OCI-LY3 (cell line): Measurements from ENCODE around the gene SUMO4.

ENCODE experiments used
- H2AFZ ChIP-seq: fragments of 200-600, 300-600 bp; shearing (Covaris generic); 2 replicates; pipeline ENCODE4 v1.6.0; 2014; ENCODE audit warnings: antibody characterized with exemption, low read depth, low read length
- H3K27ac ChIP-seq: fragments of 200-600, 300-600 bp; sonication (generic); 2 replicates; pipeline ENCODE4 v1.5.1; 2014; ENCODE audit warnings: mild to moderate bottlenecking, low read length, moderate library complexity, mixed read lengths
- H3K27me3 ChIP-seq: fragments of 200-600, 300-600 bp; sonication (generic); 2 replicates; pipeline ENCODE4 v1.6.1; 2014; ENCODE audit warnings: low read depth, low read length, mixed read lengths
- H3K36me3 ChIP-seq: fragments of 200-600, 300-600 bp; sonication (generic); replicated peaks from 2 replicates; pipeline ENCODE3; 2014; ENCODE audit warnings: low read depth, low read length, mixed read lengths
- H3K4me1 ChIP-seq: fragments of 300-600, 200-600 bp; sonication (generic); 2 replicates; pipeline ENCODE4 v1.6.1; 2014; ENCODE audit warnings: low read length, mixed read lengths
- H3K4me2 ChIP-seq: fragments of 200-600, 300-600 bp; sonication (generic); 2 replicates; pipeline ENCODE4 v1.6.1; 2014; ENCODE audit warnings: low read length, mixed read lengths
- H3K4me3 ChIP-seq: fragments of 300-600, 200-600 bp; sonication (generic); 2 replicates; pipeline ENCODE4 v1.5.1; 2014; ENCODE audit warnings: antibody characterized with exemption, mild to moderate bottlenecking, low read length, moderate library complexity
- H3K79me2 ChIP-seq: fragments of 300-600, 200-600 bp; shearing (Covaris generic); 2 replicates; pipeline ENCODE4 v1.6.1; 2014; ENCODE audit warnings: mild to moderate bottlenecking, low read length, mixed read lengths
- H3K9ac ChIP-seq: fragments of 300-600, 200-600 bp; shearing (Covaris generic); 2 replicates; pipeline ENCODE4 v1.6.0; 2014; ENCODE audit warnings: mild to moderate bottlenecking, low read length, moderate library complexity
- H3K9me3 ChIP-seq: fragments of 200-600, 300-600 bp; shearing (Covaris generic); 2 replicates; pipeline ENCODE4 v1.6.1; 2014; ENCODE audit warnings: low read length, mixed read lengths; ENCODE audit not compliant: insufficient read depth
- H4K20me1 ChIP-seq: fragments of 200-600, 300-600 bp; sonication (generic); 2 replicates; pipeline ENCODE4 v1.6.1; 2016; ENCODE audit warnings: low read length, mixed read lengths; ENCODE audit not compliant: insufficient read depth
- EZH2phosphoT487 ChIP-seq: fragments of 200-600 bp; shearing (Covaris generic); IDR thresholded peaks from 2 replicates; pipeline ENCODE4 v1.6.1; 2018; ENCODE audit warnings: antibody characterized with exemption, mixed run types, low read depth
- TF ChIP-seq, protein P1 (sequence below): fragments of 200-600, 300-600 bp; sonication (generic); IDR thresholded peaks from 2 replicates; pipeline ENCODE4 v1.5.1; 2014; ENCODE audit warnings: antibody characterized with exemption, low read length, low read depth

SUMO4 gene

DNA sequence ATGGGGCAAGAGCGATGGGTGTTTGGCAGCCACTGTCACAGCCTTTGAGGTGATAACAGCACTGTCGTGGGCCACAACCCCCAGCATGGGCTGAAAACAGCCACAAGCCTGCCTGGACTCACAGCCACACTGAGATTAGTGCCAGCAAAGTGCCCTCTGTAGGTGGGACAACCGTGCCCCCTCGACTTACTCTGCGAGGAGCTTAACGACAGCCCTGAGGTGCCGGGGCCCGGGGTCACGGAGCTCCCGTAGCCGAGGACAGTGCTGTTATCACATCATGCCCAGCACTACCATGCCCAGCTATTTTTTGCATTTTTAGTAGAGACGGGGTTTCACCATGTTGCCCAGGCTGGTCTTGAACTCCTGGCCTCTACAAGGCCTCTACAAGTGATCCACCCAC lies 36.6 kb downstream of the SUMO4 start:
- peaks cover 17% of the 10 kb centered on the region for H3K4me1 ChIP-seq
- no peak overlapping the region for H3K4me2 ChIP-seq
- H3K9ac ChIP-seq = no peak overlapping the region
- H3K9me3 ChIP-seq = no peaks in the 10 kb centered on the region
- no peak overlapping the region for H3K4me3 ChIP-seq
- no peaks in the 10 kb centered on the region for H4K20me1 ChIP-seq
- H3K27me3 ChIP-seq = no peaks in the 10 kb centered on the region
- no peaks in the 10 kb centered on the region for H3K79me2 ChIP-seq
- no peaks in the 10 kb centered on the region for H3K36me3 ChIP-seq
- TF ChIP-seq, protein P1, sequence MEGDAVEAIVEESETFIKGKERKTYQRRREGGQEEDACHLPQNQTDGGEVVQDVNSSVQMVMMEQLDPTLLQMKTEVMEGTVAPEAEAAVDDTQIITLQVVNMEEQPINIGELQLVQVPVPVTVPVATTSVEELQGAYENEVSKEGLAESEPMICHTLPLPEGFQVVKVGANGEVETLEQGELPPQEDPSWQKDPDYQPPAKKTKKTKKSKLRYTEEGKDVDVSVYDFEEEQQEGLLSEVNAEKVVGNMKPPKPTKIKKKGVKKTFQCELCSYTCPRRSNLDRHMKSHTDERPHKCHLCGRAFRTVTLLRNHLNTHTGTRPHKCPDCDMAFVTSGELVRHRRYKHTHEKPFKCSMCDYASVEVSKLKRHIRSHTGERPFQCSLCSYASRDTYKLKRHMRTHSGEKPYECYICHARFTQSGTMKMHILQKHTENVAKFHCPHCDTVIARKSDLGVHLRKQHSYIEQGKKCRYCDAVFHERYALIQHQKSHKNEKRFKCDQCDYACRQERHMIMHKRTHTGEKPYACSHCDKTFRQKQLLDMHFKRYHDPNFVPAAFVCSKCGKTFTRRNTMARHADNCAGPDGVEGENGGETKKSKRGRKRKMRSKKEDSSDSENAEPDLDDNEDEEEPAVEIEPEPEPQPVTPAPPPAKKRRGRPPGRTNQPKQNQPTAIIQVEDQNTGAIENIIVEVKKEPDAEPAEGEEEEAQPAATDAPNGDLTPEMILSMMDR = no peak
- TF ChIP-seq EZH2phosphoT487 = no peak
- H3K27ac ChIP-seq = no peak overlapping the region
- H2AFZ ChIP-seq = no peak overlapping the region

DNA sequence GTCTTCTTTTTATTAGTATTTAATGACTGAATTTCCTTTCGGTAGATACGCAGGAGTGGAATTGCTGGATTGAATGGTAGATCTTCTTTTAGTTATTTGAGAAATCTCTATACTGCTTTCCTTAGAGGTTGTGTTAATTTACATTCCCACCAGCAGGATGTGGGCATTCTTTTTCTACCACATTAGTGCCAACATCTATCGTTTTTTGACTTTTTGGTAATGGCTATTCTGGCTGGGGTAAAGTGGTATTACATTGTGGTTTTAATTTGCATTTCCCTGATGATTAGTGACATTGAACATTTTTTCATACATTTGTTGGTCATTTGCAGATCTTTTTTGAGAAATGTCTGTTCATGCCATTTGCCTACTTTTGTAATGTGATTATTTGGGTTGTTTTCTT lies 37.1 kb downstream of the SUMO4 start:
- Histone ChIP-seq H4K20me1 (no peaks in the 10 kb centered on the region), H3K4me1 (peaks cover 13% of the 10 kb centered on the region), H3K9ac (no peak overlapping the region), H3K36me3 (no peaks in the 10 kb centered on the region), H3K27ac (no peak overlapping the region), H3K27me3 (no peaks in the 10 kb centered on the region), H3K79me2 (no peaks in the 10 kb centered on the region), H3K9me3 (no peaks in the 10 kb centered on the region), H2AFZ (no peak overlapping the region), H3K4me2 (no peak overlapping the region), H3K4me3 (no peak overlapping the region)
- no peak for TF ChIP-seq EZH2phosphoT487
- TF ChIP-seq, protein P1 = no peak

DNA sequence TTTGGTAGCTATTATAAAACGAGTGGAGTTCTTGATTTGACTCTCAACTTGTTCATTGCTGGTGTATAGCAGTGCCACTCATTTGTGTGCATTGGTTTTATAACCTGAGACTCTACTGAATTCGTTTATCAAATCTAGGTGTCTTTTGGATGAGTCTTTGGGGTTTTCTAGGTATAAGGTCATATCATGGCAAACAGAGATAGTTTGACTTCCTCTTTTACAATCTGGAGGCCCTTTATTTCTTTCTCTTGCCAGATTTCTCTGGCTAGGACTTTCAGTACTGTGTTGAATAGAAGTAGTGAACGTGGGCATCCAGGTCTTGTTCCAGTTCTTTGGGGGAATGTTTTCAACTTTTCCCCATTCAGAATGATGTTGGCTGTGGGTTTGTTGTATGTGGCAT lies 38.8 kb downstream of the SUMO4 start:
- Histone ChIP-seq H3K9ac (no peak overlapping the region), H2AFZ (no peak overlapping the region), H3K79me2 (no peaks in the 10 kb centered on the region), H3K9me3 (no peaks in the 10 kb centered on the region), H3K27me3 (no peaks in the 10 kb centered on the region), H3K4me2 (peak overlapping the region; percentile 34; the same call in 1 of the 2 replicates), H3K27ac (no peak overlapping the region), H3K4me1 (peaks cover 11% of the 10 kb centered on the region), H4K20me1 (no peaks in the 10 kb centered on the region), H3K4me3 (no peak overlapping the region), H3K36me3 (no peaks in the 10 kb centered on the region)
- TF ChIP-seq, protein P1 = no peak
- no peak for TF ChIP-seq EZH2phosphoT487

DNA sequence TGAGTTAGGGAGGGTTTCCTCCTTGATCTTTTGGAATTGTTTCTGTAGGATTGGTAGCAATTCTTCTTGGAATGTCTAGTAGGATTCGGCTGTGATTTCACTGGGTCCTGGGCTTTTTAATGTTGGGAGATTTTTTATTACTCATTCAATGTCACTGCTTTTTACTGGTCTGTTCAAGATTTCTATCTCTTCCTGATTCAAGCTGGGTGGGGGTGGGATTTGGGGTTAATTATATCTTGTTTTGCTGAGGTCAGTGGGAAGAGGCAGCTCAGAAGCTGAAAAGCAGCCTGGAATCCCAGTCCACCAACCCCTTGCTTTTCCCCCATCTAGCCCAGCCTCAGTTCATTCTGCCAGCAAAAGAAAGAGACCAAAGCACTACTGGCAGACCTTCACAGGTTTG lies 39.6 kb downstream of the SUMO4 start:
- H3K4me1 ChIP-seq = peaks cover 11% of the 10 kb centered on the region
- no peaks in the 10 kb centered on the region for H3K27me3 ChIP-seq
- no peak overlapping the region for H3K27ac ChIP-seq
- H2AFZ ChIP-seq = no peak overlapping the region
- no peaks in the 10 kb centered on the region for H4K20me1 ChIP-seq
- no peak overlapping the region for H3K4me3 ChIP-seq
- peaks cover 2% of the 10 kb centered on the region for H3K36me3 ChIP-seq
- no peak overlapping the region for H3K4me2 ChIP-seq
- TF ChIP-seq, protein P1 = no peak
- no peak for TF ChIP-seq EZH2phosphoT487
- H3K79me2 ChIP-seq = no peaks in the 10 kb centered on the region
- H3K9ac ChIP-seq = no peak overlapping the region
- no peaks in the 10 kb centered on the region for H3K9me3 ChIP-seq
